Muscle layer of colon (tissue), 2 donors: Measurements from ENCODE around the gene POLR1B.
"Not testable (repeated sequence)": the region's sequence is repeated elsewhere in the genome, so short reads cannot be mapped to it uniquely, and the experiment has no call there.

Experiments
- H3K27ac ChIP-seq: one replicate; pipeline ENCODE4 v1.7.0; 2013; ENCODE audit warnings: low read depth, mild to moderate bottlenecking, low read length, moderate library complexity
- H3K27me3 ChIP-seq, 2 donors: one replicate each; pipeline ENCODE4 v1.7.0; 2013; ENCODE audit warnings: low read length in 2 of 2, mild to moderate bottlenecking in 2 of 2; ENCODE audit not compliant: insufficient read depth in 2 of 2, control insufficient read depth in 1 of 2
- H3K36me3 ChIP-seq: one replicate; pipeline ENCODE4 v1.7.0; 2013; ENCODE audit warnings: mild to moderate bottlenecking, low read length; ENCODE audit not compliant: insufficient read depth
- H3K4me1 ChIP-seq: one replicate; pipeline ENCODE4 v1.7.0; 2013; ENCODE audit warnings: mild to moderate bottlenecking, low read length; ENCODE audit not compliant: insufficient read depth
- H3K4me3 ChIP-seq, 2 donors: one replicate each; pipeline ENCODE4 v1.7.0; 2013; ENCODE audit warnings: low read length in 2 of 2, low read depth in 1 of 2, mild to moderate bottlenecking in 1 of 2, moderate library complexity in 1 of 2
- H3K9ac ChIP-seq: one replicate; pipeline ENCODE4 v1.7.0; 2013; ENCODE audit warnings: low read length
- H3K9me3 ChIP-seq: one replicate; pipeline ENCODE4 v1.7.0; 2013; ENCODE audit warnings: mild to moderate bottlenecking, low read length
- donor health status: abdominal sarcoma.
- donor health status: Adenocarcinoma of cecum.

Gene POLR1B

DNA sequence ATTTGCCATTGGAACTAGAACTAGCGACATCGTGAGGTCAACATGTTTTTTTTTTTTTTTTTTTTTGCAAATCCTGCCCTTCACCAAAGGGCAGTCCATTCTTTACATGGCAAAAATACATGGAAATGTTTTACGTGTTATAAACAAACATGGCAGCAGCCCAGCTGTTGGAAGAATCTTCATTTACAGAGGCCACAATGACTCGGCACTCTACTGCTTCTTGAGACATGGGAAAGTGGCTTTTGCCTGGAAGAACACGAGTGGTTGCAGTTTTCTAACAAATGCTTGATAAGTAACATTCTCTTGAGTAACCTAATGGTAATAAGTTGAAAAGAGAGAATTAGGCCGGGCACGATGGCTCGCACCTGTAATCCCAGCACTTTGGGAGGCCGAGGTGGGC is 22.8 kb upstream of the POLR1B start:
- no peaks in the 10 kb centered on the region for H3K27me3 ChIP-seq
- no peaks in the 10 kb centered on the region for H3K4me1 ChIP-seq
- H3K27ac ChIP-seq: no peak overlapping the region
- no peak overlapping the region for H3K4me3 ChIP-seq
- H3K9ac ChIP-seq: no peak overlapping the region
- H3K9me3 ChIP-seq: no peaks in the 10 kb centered on the region
- peaks cover 33% of the 10 kb centered on the region for H3K36me3 ChIP-seq

GRCh38 chr2:112520234-112520783 is 22.0 kb upstream of the POLR1B start:
- no peak overlapping the region for H3K27ac ChIP-seq
- no peaks in the 10 kb centered on the region for H3K4me1 ChIP-seq
- H3K27me3 ChIP-seq: no peaks in the 10 kb centered on the region
- peaks cover 33% of the 10 kb centered on the region for H3K36me3 ChIP-seq
- no peaks in the 10 kb centered on the region for H3K9me3 ChIP-seq
- no peak overlapping the region for H3K9ac ChIP-seq
- no peak overlapping the region for H3K4me3 ChIP-seq

- Histone ChIP-seq H3K36me3 (peaks cover 35% of the 10 kb centered on the region), H3K9me3 (no peaks in the 10 kb centered on the region), H3K4me3 (no peak overlapping the region), H3K9ac (no peak overlapping the region), H3K4me1 (no peaks in the 10 kb centered on the region), H3K27ac (no peak overlapping the region), H3K27me3 (no peaks in the 10 kb centered on the region)
Observed at GRCh38 chr2:112523291-112523777, 18.9 kb upstream of the POLR1B start.

DNA sequence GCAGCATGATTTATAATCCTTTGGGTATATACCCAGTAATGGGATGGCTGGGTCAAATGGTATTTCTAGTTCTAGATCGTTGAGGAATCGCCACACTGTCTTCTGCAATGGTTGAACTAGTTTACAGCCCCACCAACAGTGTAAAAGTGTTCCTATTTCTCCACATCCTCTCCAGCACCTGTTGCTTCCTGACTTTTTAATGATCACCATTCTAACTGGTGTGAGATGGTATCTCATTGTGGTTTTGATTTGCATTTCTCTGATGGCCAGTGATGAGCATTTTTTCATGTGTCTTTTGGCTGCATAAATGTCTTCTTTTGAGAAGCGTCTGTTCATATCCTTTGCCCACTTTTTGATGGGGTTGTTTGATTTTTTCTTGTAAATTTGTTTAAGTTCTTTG is 18.0 kb upstream of the POLR1B start:
- not testable (repeated sequence) for H3K4me3 ChIP-seq, H3K9ac ChIP-seq, H3K27me3 ChIP-seq, H3K9me3 ChIP-seq, H3K27ac ChIP-seq, H3K4me1 ChIP-seq
- H3K36me3 ChIP-seq: peaks cover 42% of the 10 kb centered on the region

DNA sequence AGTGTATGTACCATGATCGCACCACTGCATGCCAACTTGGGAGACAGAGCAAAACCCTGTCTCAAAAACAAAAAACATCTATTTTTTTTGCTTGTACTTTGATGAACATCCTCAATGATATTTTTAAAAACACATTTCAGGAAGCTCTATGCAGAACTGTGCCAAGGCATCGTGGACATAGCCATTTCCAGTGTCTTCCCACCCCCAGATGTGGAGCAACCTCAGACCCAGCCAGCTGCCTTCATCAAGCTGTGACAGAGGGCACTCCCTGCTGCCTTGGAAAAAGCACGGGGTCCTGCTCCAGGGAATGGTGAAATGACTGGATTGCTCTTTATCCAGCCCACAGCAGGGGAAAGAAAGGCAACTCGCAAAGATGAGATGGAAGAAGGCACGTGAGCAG is 13.7 kb upstream of the POLR1B start:
- H3K27ac ChIP-seq: no peak overlapping the region
- no peaks in the 10 kb centered on the region for H3K9me3 ChIP-seq
- no peak overlapping the region for H3K4me3 ChIP-seq
- no peaks in the 10 kb centered on the region for H3K4me1 ChIP-seq
- H3K9ac ChIP-seq: no peak overlapping the region
- no peaks in the 10 kb centered on the region for H3K27me3 ChIP-seq
- H3K36me3 ChIP-seq: peaks cover 29% of the 10 kb centered on the region

DNA sequence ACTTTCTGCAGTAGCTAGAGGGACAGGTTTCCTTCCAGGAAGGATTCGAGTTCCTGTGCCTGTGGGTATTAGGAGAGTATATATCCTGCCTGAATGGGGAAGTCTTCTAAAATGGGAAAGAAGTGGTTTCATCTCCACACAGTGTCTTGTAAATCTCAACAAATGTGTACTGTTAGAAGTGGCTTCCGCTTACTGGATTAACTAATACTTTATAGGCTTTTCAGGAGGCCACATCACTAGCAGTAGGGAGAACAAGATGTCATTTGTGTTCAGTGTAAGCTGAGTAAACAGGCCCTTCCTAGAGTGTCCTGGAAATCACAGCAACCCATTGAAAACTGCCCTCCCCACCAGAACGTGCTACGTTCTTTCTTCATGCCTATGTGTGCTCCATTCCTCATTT is 12.5 kb upstream of the POLR1B start:
- no peak overlapping the region for H3K4me3 ChIP-seq
- no peaks in the 10 kb centered on the region for H3K4me1 ChIP-seq
- no peaks in the 10 kb centered on the region for H3K27me3 ChIP-seq
- peaks cover 30% of the 10 kb centered on the region for H3K36me3 ChIP-seq
- no peak overlapping the region for H3K9ac ChIP-seq
- H3K27ac ChIP-seq: no peak overlapping the region
- no peaks in the 10 kb centered on the region for H3K9me3 ChIP-seq

- Histone ChIP-seq H3K4me3 (no peak overlapping the region), H3K36me3 (peaks cover 30% of the 10 kb centered on the region), H3K27ac (no peak overlapping the region), H3K9ac (no peak overlapping the region), H3K27me3 (no peaks in the 10 kb centered on the region), H3K4me1 (no peaks in the 10 kb centered on the region), H3K9me3 (no peaks in the 10 kb centered on the region)
Observed at GRCh38 chr2:112530728-112531127, 11.5 kb upstream of the POLR1B start.

DNA sequence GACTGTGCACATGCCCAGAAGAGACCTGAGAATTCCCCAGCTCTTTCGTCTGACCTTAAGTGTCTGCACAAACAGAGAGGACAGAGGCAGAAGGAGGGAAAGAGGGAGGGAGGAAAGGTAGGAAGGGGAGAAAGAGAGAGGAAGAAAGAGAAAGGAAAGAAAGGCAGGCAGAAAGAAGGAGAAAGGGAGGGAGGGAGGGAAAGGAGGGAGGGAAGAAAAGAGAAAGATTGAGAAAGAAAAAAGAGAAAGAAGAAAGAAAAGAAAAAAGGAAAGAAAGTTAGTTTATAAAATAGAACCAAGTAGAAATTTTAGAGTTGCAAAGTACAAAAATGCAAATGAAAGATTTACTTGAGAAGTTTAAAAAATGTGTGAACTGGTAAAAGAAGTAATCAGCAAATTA is 7.4 kb upstream of the POLR1B start:
- Histone ChIP-seq H3K9me3 (no peaks in the 10 kb centered on the region), H3K4me3 (no peak overlapping the region), H3K9ac (no peak overlapping the region), H3K4me1 (no peaks in the 10 kb centered on the region), H3K27me3 (no peaks in the 10 kb centered on the region), H3K27ac (no peak overlapping the region), H3K36me3 (peaks cover 18% of the 10 kb centered on the region)

DNA sequence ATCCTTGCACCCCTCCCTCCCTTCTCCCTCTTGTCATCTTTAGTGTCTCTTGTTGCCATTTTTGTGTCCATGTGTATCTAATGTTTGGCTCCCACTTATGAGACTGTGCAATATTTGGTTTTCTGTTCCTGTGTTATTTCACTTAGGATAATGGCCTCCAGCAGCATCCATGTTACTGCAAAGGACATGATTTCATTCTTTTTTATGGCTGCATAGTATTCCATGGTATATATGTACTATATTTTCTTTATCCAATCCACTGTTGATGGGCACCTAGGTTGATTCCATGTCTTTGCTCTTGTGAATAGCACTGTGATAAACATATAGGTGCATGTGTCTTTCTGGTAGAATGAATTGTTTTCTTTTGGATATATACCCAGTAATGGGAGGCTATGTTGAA is 5.6 kb upstream of the POLR1B start:
- not testable (repeated sequence) for H3K4me1 ChIP-seq, H3K9ac ChIP-seq, H3K27ac ChIP-seq

GRCh38 chr2:112539306-112539705 is 3.0 kb upstream of the POLR1B start:
- Histone ChIP-seq H3K27ac (no peak overlapping the region), H3K36me3 (no peaks in the 10 kb centered on the region), H3K9me3 (no peaks in the 10 kb centered on the region), H3K9ac (no peak overlapping the region), H3K4me1 (peaks cover 20% of the 10 kb centered on the region), H3K27me3 (no peaks in the 10 kb centered on the region), H3K4me3 (no peak overlapping the region)

More for the DNA sequence above, 5.6 kb upstream of the POLR1B start:
- H3K36me3 ChIP-seq: peaks cover 10% of the 10 kb centered on the region
- H3K27me3 ChIP-seq, H3K4me3 ChIP-seq, H3K9me3 ChIP-seq: not testable (repeated sequence)

DNA sequence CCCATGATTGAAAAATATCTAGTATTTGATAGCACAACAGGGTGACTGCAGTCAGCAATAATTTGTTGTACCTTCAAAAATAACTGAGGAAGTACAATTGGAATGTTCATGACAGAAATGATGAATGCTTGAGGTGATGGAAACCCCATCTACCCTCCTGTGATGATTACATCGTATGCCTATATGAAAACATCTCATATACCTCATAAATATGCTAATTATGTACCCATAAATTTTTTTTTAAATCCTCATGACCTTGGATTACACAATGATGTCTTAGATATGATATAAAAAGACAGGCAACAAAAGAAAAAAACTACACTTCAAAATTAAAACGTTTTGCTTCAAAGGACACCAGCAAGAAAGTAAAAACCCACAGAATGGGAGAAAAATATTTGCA is 1.4 kb upstream of the POLR1B start:
- H3K27ac ChIP-seq: peak overlapping the region; percentile 77
- no peak overlapping the region for H3K9ac ChIP-seq
- H3K27me3 ChIP-seq: no peaks in the 10 kb centered on the region
- H3K9me3 ChIP-seq: no peaks in the 10 kb centered on the region
- H3K36me3 ChIP-seq: no peaks in the 10 kb centered on the region
- peaks cover 20% of the 10 kb centered on the region for H3K4me1 ChIP-seq
- H3K4me3 ChIP-seq: peak overlapping the region in 1 of 2 donors; percentile 96

GRCh38 chr2:112541315-112542122 is 746 bp upstream of the POLR1B start:
- no peaks in the 10 kb centered on the region for H3K27me3 ChIP-seq
- peaks cover 20% of the 10 kb centered on the region for H3K4me1 ChIP-seq
- H3K4me3 ChIP-seq: peak overlapping the region; percentile 83 to 96

More at GRCh38 chr2:112541315-112542122, 746 bp upstream of the POLR1B start:
- H3K27ac ChIP-seq: peak overlapping the region; percentile 77
- H3K9ac ChIP-seq: peak overlapping the region; percentile 66
- H3K36me3 ChIP-seq: no peaks in the 10 kb centered on the region
- no peaks in the 10 kb centered on the region for H3K9me3 ChIP-seq
